ENCODE results near the gene LTA4H.

Gene LTA4H

GRCh38 chr12:96006727-96007126 lies 28.7 kb downstream of the LTA4H start:
- no peak for TF ChIP-seq CTCF (IDR thresholded peaks at IDR 0.05)
- no peak overlapping the region for H3K4me3 ChIP-seq (ENCODE audit: low read depth in 1 of 2, low read length in 1 of 2)
- H3K9me3 ChIP-seq, result no peaks in the 10 kb centered on the region
- no peak overlapping the region for H3K27ac ChIP-seq
- H3K4me1 ChIP-seq (ENCODE audit: control insufficient read depth in 1 of 2, insufficient read depth in 1 of 2, low read depth in 1 of 2, low read length in 1 of 2), result peaks cover 0 to 4% of the 10 kb centered on the region in 2 experiments
- H3K36me3 ChIP-seq, result peaks cover 99% of the 10 kb centered on the region
- no peaks in the 10 kb centered on the region for H3K27me3 ChIP-seq

GRCh38 chr12:96000858-96001257 lies 34.5 kb downstream of the LTA4H start:
- H3K9me3 ChIP-seq, result no peaks in the 10 kb centered on the region
- no peak overlapping the region for H3K4me3 ChIP-seq (ENCODE audit: low read depth in 1 of 2, low read length in 1 of 2)
- peak overlapping the region; percentile 98 for H3K27ac ChIP-seq
- H3K27me3 ChIP-seq, result no peaks in the 10 kb centered on the region
- peaks cover 28 to 30% of the 10 kb centered on the region in 2 experiments for H3K4me1 ChIP-seq (ENCODE audit: control insufficient read depth in 1 of 2, insufficient read depth in 1 of 2, low read depth in 1 of 2, low read length in 1 of 2)
- H3K36me3 ChIP-seq, result peaks cover 72% of the 10 kb centered on the region
- no peak for TF ChIP-seq CTCF (IDR thresholded peaks at IDR 0.05)

GRCh38 chr12:95999484-95999883 lies 35.9 kb downstream of the LTA4H start:
- Histone ChIP-seq H3K36me3 (peaks cover 59% of the 10 kb centered on the region), H3K4me3 (ENCODE audit: low read depth in 1 of 2, low read length in 1 of 2) (no peak overlapping the region), H3K27ac (peak overlapping the region; percentile 98), H3K9me3 (no peaks in the 10 kb centered on the region), H3K4me1 (ENCODE audit: control insufficient read depth in 1 of 2, insufficient read depth in 1 of 2, low read depth in 1 of 2, low read length in 1 of 2) (peaks cover 41 to 44% of the 10 kb centered on the region in 2 experiments), H3K27me3 (no peaks in the 10 kb centered on the region)
- TF ChIP-seq CTCF (IDR thresholded peaks at IDR 0.05), result no peak

- no peaks in the 10 kb centered on the region for H3K9me3 ChIP-seq
- peak; percentile 91 for TF ChIP-seq CTCF (IDR thresholded peaks at IDR 0.05)
- peaks cover 48 to 50% of the 10 kb centered on the region in 2 experiments for H3K4me1 ChIP-seq (ENCODE audit: control insufficient read depth in 1 of 2, insufficient read depth in 1 of 2, low read depth in 1 of 2, low read length in 1 of 2)
- H3K4me3 ChIP-seq (ENCODE audit: low read depth in 1 of 2, low read length in 1 of 2), result peak overlapping the region; percentile 78 to 79
- no peaks in the 10 kb centered on the region for H3K27me3 ChIP-seq
- H3K27ac ChIP-seq, result peak overlapping the region; percentile 98
- H3K36me3 ChIP-seq, result peaks cover 59% of the 10 kb centered on the region
Observed at GRCh38 chr12:95998611-95999286, 36.6 kb downstream of the LTA4H start.

GRCh38 chr12:95997911-95998510 lies 37.4 kb downstream of the LTA4H start:
- peaks cover 48 to 50% of the 10 kb centered on the region in 2 experiments for H3K4me1 ChIP-seq (ENCODE audit: control insufficient read depth in 1 of 2, insufficient read depth in 1 of 2, low read depth in 1 of 2, low read length in 1 of 2)
- peaks cover 59% of the 10 kb centered on the region for H3K36me3 ChIP-seq
- no peaks in the 10 kb centered on the region for H3K27me3 ChIP-seq
- no peak for TF ChIP-seq CTCF (IDR thresholded peaks at IDR 0.05)
- H3K27ac ChIP-seq, result peak overlapping the region; percentile 98
- H3K9me3 ChIP-seq, result no peaks in the 10 kb centered on the region
- peak overlapping the region; percentile 78 to 79 for H3K4me3 ChIP-seq (ENCODE audit: low read depth in 1 of 2, low read length in 1 of 2)
